ENCODE measurements around the gene HCN2. TPM values are rescaled to one million over a fixed set of nuclear protein-coding genes. Genes with fewer than 3 reads are reported as not detected.
A peak's percentile ranks its signal among the peaks of the same experiment; 100 is the strongest.

The HCN2 gene
- total and polyA plus RNA-seq, 2 of the 8 experiments (the other 6 are each of a cell fraction or from before 2014, with no cell fraction given) = 1.0 to 4.0 TPM

DNA sequence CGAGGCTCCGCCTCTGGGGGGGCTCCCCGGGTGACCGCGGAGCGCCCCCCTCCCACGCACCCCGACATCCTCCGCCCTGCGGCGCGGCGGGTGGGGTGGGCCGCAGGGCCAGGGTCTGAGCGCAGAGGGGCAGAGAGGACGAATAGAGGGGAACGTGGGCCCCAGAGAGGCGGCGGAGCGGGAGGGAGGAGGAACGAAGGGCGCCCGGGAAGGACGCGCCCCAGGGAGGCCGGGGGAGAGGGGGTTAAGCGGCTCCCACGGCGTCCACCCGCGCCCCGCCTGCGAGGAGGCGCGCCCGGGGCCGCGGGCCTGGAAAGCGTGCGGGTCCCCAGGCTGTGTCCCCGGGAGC lies 1.0 kb downstream of the HCN2 start:
- Histone ChIP-seq H3K23ac (ENCODE audit: insufficient read length) (no peak overlapping the region), H4K8ac (ENCODE audit: extremely low read depth, insufficient read depth, low read length) (no peak overlapping the region), H3K4ac (replicated peaks; ENCODE audit: insufficient read length, low read depth, low read length) (no peak overlapping the region), H4K5ac (ENCODE audit: insufficient read length, low read depth, low read length) (no peak overlapping the region), H3K27me3 (replicated peaks in 1 of 4; ENCODE audit: control insufficient read depth in 3 of 4, extremely low read depth in 1 of 4, insufficient read depth in 3 of 4, low read length in 3 of 4) (peaks cover 23 to 39% (median 31%) of the 10 kb centered on the region in 4 experiments), H2AFZ (ENCODE audit: low read length) (no peak overlapping the region), H3K56ac (replicated peaks; ENCODE audit: insufficient read length, low read depth, low read length) (no peak overlapping the region), H4K91ac (replicated peaks; ENCODE audit: insufficient read length, low read length) (no peak overlapping the region), H2AK5ac (ENCODE audit: low read depth, low read length) (no peak overlapping the region), H3K4me2 (ENCODE audit: insufficient read depth in 1 of 2, low read depth in 2 of 2, low read length in 2 of 2) (peak overlapping the region; percentile 33 to 64; a peak in 3 of 4 replicates), H3K4me3 (ENCODE audit: extremely low read depth in 1 of 4, insufficient read depth in 2 of 4, low read depth in 3 of 4, low read length in 4 of 4) (peak overlapping the region in 1 of 4 experiments; percentile 53; a peak in 3 of 8 replicates), H2BK15ac (ENCODE audit: low read length) (no peak overlapping the region), H3K4me1 (replicated peaks in 1 of 4; ENCODE audit: control insufficient read depth in 3 of 4, insufficient read depth in 4 of 4, low read length in 3 of 4) (peaks cover 0 to 6% (median 1%) of the 10 kb centered on the region in 4 experiments; a peak in 3 of 7 replicates), H4K20me1 (replicated peaks in 1 of 2; ENCODE audit: control insufficient read depth in 1 of 2, insufficient read depth in 2 of 2, low read length in 2 of 2) (peaks cover 4 to 13% of the 10 kb centered on the region in 2 experiments), H2BK12ac (ENCODE audit: low read depth, low read length) (no peak overlapping the region), H3K27ac (ENCODE audit: low read depth, low read length) (no peak overlapping the region), H3K9me3 (ENCODE audit: insufficient read depth in 2 of 2, low read depth in 1 of 2, low read length in 1 of 2) (no peaks in the 10 kb centered on the region), H3K36me3 (ENCODE audit: control insufficient read depth in 2 of 4, insufficient read depth in 4 of 4, low read length in 3 of 4) (peaks cover 0 to 4% (median 0%) of the 10 kb centered on the region in 4 experiments; a peak in 1 of 8 replicates), H3K23me2 (ENCODE audit: low read depth, low read length) (peaks cover 2% of the 10 kb centered on the region; the same call in 1 of the 2 replicates), H2BK20ac (ENCODE audit: low read length) (no peak overlapping the region), H3K14ac (ENCODE audit: insufficient read length) (no peak overlapping the region), H2BK120ac (replicated peaks; ENCODE audit: low read depth, low read length) (no peak overlapping the region), H3K79me1 (ENCODE audit: low read depth, low read length) (no peaks in the 10 kb centered on the region), H3K9ac (replicated peaks in 1 of 4; ENCODE audit: extremely low read depth in 1 of 4, low read depth in 3 of 4, low read length in 3 of 4) (no peak overlapping the region), H2BK5ac (ENCODE audit: low read depth, low read length) (no peak overlapping the region), H3K18ac (ENCODE audit: extremely low read depth, low read length) (no peak overlapping the region), H3K79me2 (ENCODE audit: control insufficient read depth in 1 of 2, insufficient read depth in 2 of 2, low read length in 2 of 2) (no peaks in the 10 kb centered on the region)
- DNase-seq (ENCODE audit: low read depth in 1 of 2, low spot score in 2 of 2) = no peak
- TF ChIP-seq ZNF274 (IDR thresholded peaks at IDR 0.05; ENCODE audit: borderline replicate concordance, extremely low read depth, low read length) (no peak), CHD2 (IDR thresholded peaks at IDR 0.05; ENCODE audit: low read length) (no peak)
- POLR2A ChIA-PET (ENCODE audit: partially characterized antibody) = interaction anchor here (1.2 kb wide), 2 partner anchors 13 to 18 kb away, joined by 3 to 4 read pairs; no protein-coding TSS in a partner anchor
- no peak for FAIRE-seq
- 41% methylated on average over 13 of the region's 41 CpGs; no CpG with 5 or more reads in 1 of the 2 experiments for WGBS, 2 experiments (ENCODE audit: extremely low coverage in 1 of 2, insufficient coverage in 1 of 2, insufficient read length in 1 of 2, insufficient replicate concordance in 2 of 2, low coverage in 1 of 2, low lambda C conversion rate in 2 of 2, missing lambda C conversion rate in 1 of 2)
- CTCF ChIA-PET (ENCODE audit: partially characterized antibody) = no interaction called here
